GM23338 (cell line): ENCODE data around the gene RCAN1. TPM values are rescaled to one million over a fixed set of nuclear protein-coding genes. Genes with fewer than 3 reads are reported as not detected.

Source experiments
- ATAC-seq: fragments of 200-7000 bp; cut with Tn5 transposase; 3 replicates; pipeline ENCODE4 v1.9.1; 2020
- DNase-seq: peaks from one replicate; pipeline ENCODE4 v3.0.0-alpha.2; 2015; ENCODE audit warnings: low spot score
- H2AFZ ChIP-seq: fragments of 200-600 bp; sonication (generic); 2 replicates; pipeline ENCODE4 v1.8.0; 2016; ENCODE audit warnings: antibody characterized with exemption, mild to moderate bottlenecking, moderate library complexity
- H3F3A ChIP-seq: fragments of 200-600 bp; sonication (generic); replicated peaks from 2 replicates; pipeline ENCODE4 v1.8.0; 2017; ENCODE audit warnings: antibody characterized with exemption, mixed run types, low read depth
- H3K27ac ChIP-seq: fragments of 200-600 bp; sonication (generic); 2 replicates; pipeline ENCODE4 v1.6.1; 2016; ENCODE audit warnings: low read depth
- H3K27me3 ChIP-seq: fragments of 200-600 bp; sonication (generic); 2 replicates; pipeline ENCODE4 v1.8.0; 2016; ENCODE audit warnings: mild to moderate bottlenecking, mixed run types, moderate library complexity; ENCODE audit not compliant: insufficient read depth
- H3K36me3 ChIP-seq: fragments of 200-600 bp; sonication (generic); 2 replicates; pipeline ENCODE4 v1.8.0; 2016; ENCODE audit warnings: mild to moderate bottlenecking; ENCODE audit not compliant: insufficient read depth
- H3K4me1 ChIP-seq: fragments of 200-600 bp; sonication (generic); 2 replicates; pipeline ENCODE4 v1.8.0; 2016; ENCODE audit warnings: mild to moderate bottlenecking, moderate library complexity; ENCODE audit not compliant: insufficient read depth
- H3K4me2 ChIP-seq: fragments of 200-600 bp; sonication (generic); 2 replicates; pipeline ENCODE4 v1.7.1; 2017; ENCODE audit warnings: mixed run types
- H3K4me3 ChIP-seq: fragments of 200-600 bp; sonication (generic); 2 replicates; pipeline ENCODE4 v1.6.1; 2016; ENCODE audit warnings: mixed run types
- H3K79me2 ChIP-seq: fragments of 200-600 bp; sonication (generic); replicated peaks from 2 replicates; pipeline ENCODE4 v1.8.0; 2017; ENCODE audit warnings: mild to moderate bottlenecking; ENCODE audit not compliant: insufficient read depth
- H3K9me2 ChIP-seq: fragments of 200-600 bp; sonication (generic); 2 replicates; pipeline ENCODE4 v1.8.0; 2017; ENCODE audit not compliant: insufficient read depth
- H4K20me1 ChIP-seq: fragments of 200-600 bp; sonication (generic); replicated peaks from 2 replicates; pipeline ENCODE4 v1.8.0; 2017; ENCODE audit warnings: mild to moderate bottlenecking; ENCODE audit not compliant: insufficient read depth
- H3K27ac Mint-ChIP-seq: 2 replicates; pipeline ENCODE4 v1.8.0; 2020; ENCODE audit warnings: inconsistent platforms, mild to moderate bottlenecking, moderate library complexity, mixed read lengths
- H3K27me3 Mint-ChIP-seq: 3 replicates; pipeline ENCODE4 v1.8.0; 2022; ENCODE audit warnings: low read depth, mild to moderate bottlenecking, moderate library complexity, mixed read lengths, inconsistent platforms; ENCODE audit not compliant: insufficient read depth, poor library complexity
- H3K36me3 Mint-ChIP-seq: 3 replicates; pipeline ENCODE4 v1.8.0; 2021; ENCODE audit warnings: low read depth, mild to moderate bottlenecking, inconsistent platforms, moderate library complexity, mixed read lengths
- H3K4me1 Mint-ChIP-seq: 3 replicates; pipeline ENCODE4 v1.8.0; 2020; ENCODE audit warnings: mild to moderate bottlenecking, inconsistent platforms, mixed read lengths
- H3K4me3 Mint-ChIP-seq: 3 replicates; pipeline ENCODE4 v1.8.0; 2021; ENCODE audit warnings: moderate library complexity, mild to moderate bottlenecking, inconsistent platforms, mixed read lengths
- H3K9me3 Mint-ChIP-seq: 3 replicates; pipeline ENCODE4 v1.8.0; 2020; ENCODE audit warnings: moderate library complexity, mild to moderate bottlenecking, inconsistent platforms, mixed read lengths
- ETS1 ChIP-seq: IDR thresholded peaks from 2 replicates; pipeline ENCODE4 v1.6.1; 2016; ENCODE audit warnings: antibody characterized with exemption
- EZH2phosphoT487 ChIP-seq: fragments of 200-600 bp; sonication (generic); IDR thresholded peaks from one replicate; pipeline ENCODE4 v1.8.1; 2018; ENCODE audit warnings: antibody characterized with exemption; ENCODE audit not compliant: unreplicated experiment
- NANOG ChIP-seq: IDR thresholded peaks from 2 replicates; pipeline ENCODE4 v1.6.1; 2016; ENCODE audit warnings: antibody characterized with exemption, borderline replicate concordance
- ZNF462 ChIP-seq: fragments of 250-450 bp; sonication (Bioruptor Pico); IDR thresholded peaks from 2 replicates; pipeline ENCODE4 v1.5.0; 2020; ENCODE audit warnings: mild to moderate bottlenecking, moderate library complexity
- polyA plus RNA-seq: library from polyadenylated mRNA; unstranded; fragments of >200 nt; fragmentation: Nextera tagmentation; extraction: Ambion mirVana; gene quantifications from 2 replicates; pipeline ENCODE4 v1.2.1, GENCODE V29; 2016
- total RNA-seq: library from RNA; depleted of rRNA; stranded (reverse); fragments of >200 nt; shearing (Covaris generic); gene quantifications from 2 replicates; pipeline ENCODE4 v1.2.3, GENCODE V29; 2014

RCAN1 gene
- total and polyA plus RNA-seq, 2 experiments from 2014 or later = 3.7 to 5.2 TPM

DNA sequence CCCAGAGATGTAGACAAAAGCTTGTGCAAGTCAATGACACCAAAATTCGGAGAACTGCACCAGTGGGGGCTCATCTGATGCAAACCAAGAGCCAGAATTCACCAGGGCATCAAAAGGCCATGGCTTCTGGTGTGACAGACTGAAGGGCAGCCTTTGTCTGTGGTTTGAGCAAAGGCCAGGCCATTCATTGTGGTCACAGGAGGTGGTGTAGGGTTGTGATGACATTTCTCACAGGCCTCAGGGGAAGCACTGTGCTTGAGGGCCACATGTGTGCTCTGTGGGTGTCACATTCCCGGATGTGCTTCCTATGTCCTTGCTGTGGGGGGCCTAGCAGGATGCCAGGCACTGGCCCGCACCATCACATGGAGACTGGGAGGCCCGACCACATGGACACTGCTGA lies 80.4 kb downstream of the RCAN1 start (continued):
- TF ChIP-seq ZNF462 (CRISPR knock-in tag) (no peak), EZH2phosphoT487 (no peak), ETS1 (no peak)

DNA sequence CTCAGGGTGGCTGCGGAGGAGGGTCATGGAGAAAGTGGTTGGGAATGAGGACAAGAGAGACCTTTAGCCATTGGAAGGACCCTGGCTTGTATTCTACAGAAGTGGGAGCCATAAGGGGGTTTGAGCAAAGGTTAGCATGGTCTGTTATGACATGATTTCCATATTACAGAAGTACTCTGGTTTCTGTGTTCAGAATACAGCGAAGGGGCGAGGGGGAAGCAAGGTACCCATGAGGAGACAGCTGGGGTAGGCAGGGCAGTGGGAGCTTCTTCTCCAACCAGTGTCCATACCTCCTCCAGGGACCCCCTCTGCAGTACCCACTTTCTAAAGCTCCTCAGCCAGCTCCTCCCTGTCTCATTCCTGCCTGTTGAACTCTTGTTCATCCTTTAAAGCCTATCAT lies 81.0 kb downstream of the RCAN1 start:
- TF ChIP-seq NANOG = no peak
- Mint-ChIP-seq H3K4me3 (no peak overlapping the region), H3K36me3 (no peaks in the 10 kb centered on the region)

More for the DNA sequence above, 81.0 kb downstream of the RCAN1 start:
- Mint-ChIP-seq H3K9me3 (no peaks in the 10 kb centered on the region; the same call in 2 of the 3 replicates), H3K27me3 (no peaks in the 10 kb centered on the region), H3K27ac (no peak overlapping the region), H3K4me1 (peaks cover 2% of the 10 kb centered on the region; the same call in 2 of the 3 replicates)
- H2AFZ ChIP-seq = no peak overlapping the region
- H3K27me3 ChIP-seq = no peaks in the 10 kb centered on the region
- no peak overlapping the region for H3K4me2 ChIP-seq
- H3K36me3 ChIP-seq = no peaks in the 10 kb centered on the region
- H4K20me1 ChIP-seq = no peaks in the 10 kb centered on the region
- no peak overlapping the region for H3K4me3 ChIP-seq
- H3K27ac ChIP-seq = no peak overlapping the region
- DNase-seq = no peak
- no peak for ATAC-seq
- H3K9me2 ChIP-seq = no peaks in the 10 kb centered on the region
- H3K4me1 ChIP-seq = no peaks in the 10 kb centered on the region
- no peaks in the 10 kb centered on the region for H3F3A ChIP-seq
- no peaks in the 10 kb centered on the region for H3K79me2 ChIP-seq
